PC-3 (cell line): ENCODE data around the gene SCGN. TPM values are rescaled to one million over a fixed set of nuclear protein-coding genes. Genes with fewer than 3 reads are reported as not detected.
A peak's percentile ranks its signal among the peaks of the same experiment; 100 is the strongest.

Experiments
- ATAC-seq: fragments of 200-7000 bp; cut with Tn5 transposase; 2 replicates; pipeline ENCODE4 v1.9.1; 2020; ENCODE audit warnings: mild to moderate bottlenecking, moderate library complexity
- BruUV-seq: library from RNA; stranded (reverse); fragments of 400-500 nt; replicated peaks from 2 replicates; lab custom pipeline; 2021; lab: Mats Ljungman, UMichigan
- CTCF ChIA-PET: fragments of 300-600 bp; sonication (Branson Sonifier 250); formaldehyde crosslinking; loops from one replicate; lab custom pipeline; 2022; ENCODE audit warnings: antibody characterized with exemption; lab: Charles Lee
- POLR2A ChIA-PET: fragments of 300-600 bp; sonication (Branson Sonifier 250); formaldehyde crosslinking; loops from one replicate; lab custom pipeline; 2022; ENCODE audit warnings: antibody characterized with exemption; ENCODE audit not compliant: unreplicated experiment; lab: Charles Lee
- DNase-seq: peaks from one replicate; pipeline ENCODE4 v3.0.0-alpha.2; 2015
- H2AFZ ChIP-seq: fragments of 300-600 bp; sonication (generic); 2 replicates; pipeline ENCODE4 v1.6.0; 2016; ENCODE audit warnings: antibody characterized with exemption, low read length
- H3F3A ChIP-seq: fragments of 300-600 bp; sonication (generic); one replicate; pipeline ENCODE4 v1.6.0; 2017; ENCODE audit warnings: antibody characterized with exemption, low read length, control low read depth, mild to moderate bottlenecking; ENCODE audit not compliant: unreplicated experiment
- H3K27ac ChIP-seq: fragments of 300-600 bp; sonication (generic); 2 replicates; pipeline ENCODE4 v1.5.1; 2016; ENCODE audit warnings: mild to moderate bottlenecking, low read length
- H3K27me3 ChIP-seq: fragments of 300-600 bp; sonication (generic); 2 replicates; pipeline ENCODE4 v1.6.1; 2016; ENCODE audit warnings: low read length, mixed read lengths
- H3K36me3 ChIP-seq: fragments of 300-600 bp; sonication (generic); 2 replicates; pipeline ENCODE4 v1.6.1; 2016; ENCODE audit warnings: low read depth, mixed run types, low read length, mixed read lengths
- H3K4me1 ChIP-seq: fragments of 300-600 bp; sonication (generic); 2 replicates; pipeline ENCODE4 v1.5.1; 2016; ENCODE audit warnings: low read length; ENCODE audit not compliant: insufficient read depth
- H3K4me2 ChIP-seq: fragments of 300-600 bp; sonication (generic); 2 replicates; pipeline ENCODE4 v1.6.0; 2016; ENCODE audit warnings: low read length
- H3K4me3 ChIP-seq: fragments of 300-600 bp; sonication (generic); 2 replicates; pipeline ENCODE4 v1.5.1; 2016; ENCODE audit warnings: mild to moderate bottlenecking, low read length, mixed read lengths
- H3K79me2 ChIP-seq: fragments of 300-600 bp; sonication (generic); 2 replicates; pipeline ENCODE4 v1.6.1; 2017; ENCODE audit warnings: low read length, mixed read lengths
- H3K9ac ChIP-seq: fragments of 300-600 bp; sonication (generic); 2 replicates; pipeline ENCODE4 v1.6.0; 2016; ENCODE audit warnings: mild to moderate bottlenecking, low read length
- H3K9me2 ChIP-seq: fragments of 300-600 bp; sonication (generic); replicated peaks from 2 replicates; pipeline ENCODE4 v1.6.1; 2016; ENCODE audit warnings: mixed run types, low read length, mixed read lengths
- H3K9me3 ChIP-seq: fragments of 300-600 bp; sonication (generic); 2 replicates; pipeline ENCODE4 v1.6.1; 2016; ENCODE audit warnings: low read length, mixed read lengths
- H4K20me1 ChIP-seq: fragments of 300-600 bp; sonication (generic); 2 replicates; pipeline ENCODE4 v1.6.1; 2016; ENCODE audit warnings: low read length, mixed read lengths
- EZH2 ChIP-seq: fragments of 300-600 bp; sonication (generic); IDR thresholded peaks from one replicate; pipeline ENCODE4 v1.6.1; 2017; ENCODE audit warnings: antibody characterized with exemption, mild to moderate bottlenecking, low read length; ENCODE audit not compliant: unreplicated experiment
- EZH2phosphoT487 ChIP-seq: fragments of 300-600 bp; sonication (generic); IDR thresholded peaks from 2 replicates; pipeline ENCODE4 v1.6.1; 2018; ENCODE audit warnings: mild to moderate bottlenecking, antibody characterized with exemption, low read length, borderline replicate concordance
- intact Hi-C: fragments of 100-400 bp; cut with micrococcal nuclease; formaldehyde crosslinking; loops from 2 replicates; pipeline ENCODE4 v1.9.0; 2023
- total RNA-seq: library from RNA; depleted of rRNA; stranded (reverse); fragments of >200 nt; gene quantifications from 2 replicates; pipeline ENCODE4 v1.2.3, GENCODE V29; 2014
- TF ChIP-seq, protein P1 (sequence below): fragments of 300-600 bp; sonication (generic); conservative IDR thresholded peaks from 2 replicates; pipeline ENCODE4 v1.5.1; 2017; ENCODE audit warnings: antibody characterized with exemption, low read depth, mild to moderate bottlenecking, low read length

SCGN gene
- total RNA-seq, 1 experiment from 2014 or later, result not detected

DNA sequence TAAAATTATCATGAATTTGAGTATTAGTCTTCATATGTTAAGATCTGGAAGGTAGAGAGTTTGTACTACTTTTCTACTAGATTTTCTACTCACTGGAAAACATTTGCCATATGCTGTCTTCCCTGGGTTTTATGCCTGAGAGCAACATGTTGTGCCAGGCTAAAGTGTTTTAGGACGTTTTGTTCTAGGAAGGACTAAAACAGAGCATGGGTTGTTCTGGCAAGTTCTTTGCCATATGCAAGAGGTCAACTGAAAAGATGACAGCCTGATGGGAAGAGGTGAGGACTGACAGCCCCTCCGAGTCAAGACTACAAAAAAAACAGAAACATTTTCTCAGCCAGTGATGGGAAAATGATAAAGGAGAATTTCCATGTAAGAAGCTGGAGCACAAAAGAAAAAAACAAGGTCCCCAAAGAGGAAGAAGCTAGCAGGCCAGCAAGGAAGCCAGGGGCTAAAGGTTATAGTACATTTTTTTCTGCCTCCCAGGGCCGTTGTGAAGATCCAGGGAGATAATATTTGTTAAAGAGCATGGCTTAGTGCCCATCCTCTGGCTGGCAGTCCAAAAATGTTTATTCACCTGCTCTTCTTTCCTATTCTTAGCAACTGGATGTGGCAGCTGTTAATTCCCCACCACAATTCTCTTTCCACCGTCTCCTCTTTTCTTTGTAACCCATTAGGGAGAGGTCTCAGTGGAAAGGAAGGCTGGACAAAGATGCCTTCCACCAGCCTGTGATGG lies 7.8 kb downstream of the SCGN start:
- no peak overlapping the region for H3K9ac ChIP-seq
- no peak overlapping the region for H3K4me2 ChIP-seq
- peaks cover 7% of the 10 kb centered on the region; the same call in 1 of the 2 replicates for H3K4me1 ChIP-seq
- H3K27ac ChIP-seq, result no peak overlapping the region
- no peaks in the 10 kb centered on the region for H4K20me1 ChIP-seq
- no peak for DNase-seq
- ChIA-PET POLR2A (no interaction called here), CTCF (no interaction called here)
- BruUV-seq, result no TSS peak
- intact Hi-C loops, result no loop called here
- H3K9me2 ChIP-seq, result no peaks in the 10 kb centered on the region
- TF ChIP-seq, protein P1, sequence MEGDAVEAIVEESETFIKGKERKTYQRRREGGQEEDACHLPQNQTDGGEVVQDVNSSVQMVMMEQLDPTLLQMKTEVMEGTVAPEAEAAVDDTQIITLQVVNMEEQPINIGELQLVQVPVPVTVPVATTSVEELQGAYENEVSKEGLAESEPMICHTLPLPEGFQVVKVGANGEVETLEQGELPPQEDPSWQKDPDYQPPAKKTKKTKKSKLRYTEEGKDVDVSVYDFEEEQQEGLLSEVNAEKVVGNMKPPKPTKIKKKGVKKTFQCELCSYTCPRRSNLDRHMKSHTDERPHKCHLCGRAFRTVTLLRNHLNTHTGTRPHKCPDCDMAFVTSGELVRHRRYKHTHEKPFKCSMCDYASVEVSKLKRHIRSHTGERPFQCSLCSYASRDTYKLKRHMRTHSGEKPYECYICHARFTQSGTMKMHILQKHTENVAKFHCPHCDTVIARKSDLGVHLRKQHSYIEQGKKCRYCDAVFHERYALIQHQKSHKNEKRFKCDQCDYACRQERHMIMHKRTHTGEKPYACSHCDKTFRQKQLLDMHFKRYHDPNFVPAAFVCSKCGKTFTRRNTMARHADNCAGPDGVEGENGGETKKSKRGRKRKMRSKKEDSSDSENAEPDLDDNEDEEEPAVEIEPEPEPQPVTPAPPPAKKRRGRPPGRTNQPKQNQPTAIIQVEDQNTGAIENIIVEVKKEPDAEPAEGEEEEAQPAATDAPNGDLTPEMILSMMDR, result no peak
- TF ChIP-seq EZH2phosphoT487 (no peak), EZH2 (no peak)
- H3K9me3 ChIP-seq, result no peaks in the 10 kb centered on the region
- H3K4me3 ChIP-seq, result no peak overlapping the region
- H3F3A ChIP-seq, result no peaks in the 10 kb centered on the region
- H3K36me3 ChIP-seq, result no peaks in the 10 kb centered on the region
- no peaks in the 10 kb centered on the region for H3K79me2 ChIP-seq
- H3K27me3 ChIP-seq, result peaks cover 30% of the 10 kb centered on the region; the same call in 1 of the 2 replicates
- no peak for ATAC-seq
- H2AFZ ChIP-seq, result no peak overlapping the region

DNA sequence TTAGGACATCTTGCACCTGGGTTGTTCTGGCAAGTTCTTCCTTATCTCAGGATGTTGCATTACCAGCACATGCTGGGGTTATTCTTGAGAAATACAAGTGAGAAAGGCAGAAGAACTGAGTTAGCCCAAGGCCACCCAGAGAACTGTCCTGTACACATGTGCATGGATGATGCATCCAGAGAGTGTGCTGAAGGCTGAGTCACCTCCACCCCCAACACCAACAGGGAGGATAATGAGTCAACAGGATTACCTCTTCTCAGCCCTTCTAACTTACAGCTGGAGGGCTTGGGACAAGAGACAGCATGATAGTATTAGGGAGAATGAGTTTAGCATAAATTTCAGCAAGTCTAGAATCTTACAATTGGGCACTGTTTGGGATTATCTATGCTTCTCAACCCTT lies 8.5 kb downstream of the SCGN start:
- Histone ChIP-seq H2AFZ (no peak overlapping the region), H3K27ac (no peak overlapping the region), H3K27me3 (peaks cover 30% of the 10 kb centered on the region; the same call in 1 of the 2 replicates), H3K79me2 (no peaks in the 10 kb centered on the region), H3K9me2 (no peaks in the 10 kb centered on the region), H3K9ac (no peak overlapping the region), H3K4me2 (no peak overlapping the region), H3K36me3 (no peaks in the 10 kb centered on the region), H3K9me3 (no peaks in the 10 kb centered on the region), H4K20me1 (no peaks in the 10 kb centered on the region), H3F3A (no peaks in the 10 kb centered on the region), H3K4me3 (no peak overlapping the region), H3K4me1 (peaks cover 7% of the 10 kb centered on the region; the same call in 1 of the 2 replicates)
- ChIA-PET CTCF (no interaction called here), POLR2A (no interaction called here)
- ATAC-seq (peak; percentile 100), DNase-seq (peak; percentile 82)
- BruUV-seq, result no TSS peak
- intact Hi-C loops, result no loop called here
- no peak for TF ChIP-seq EZH2phosphoT487
- TF ChIP-seq EZH2, result no peak
- TF ChIP-seq, protein P1, result no peak

- no TSS peak for BruUV-seq
- ChIA-PET CTCF (no interaction called here), POLR2A (no interaction called here)
- Histone ChIP-seq H3K9me2 (no peaks in the 10 kb centered on the region), H3K36me3 (no peaks in the 10 kb centered on the region), H2AFZ (no peak overlapping the region), H3K4me3 (no peak overlapping the region), H3F3A (no peaks in the 10 kb centered on the region), H3K9me3 (no peaks in the 10 kb centered on the region), H3K79me2 (no peaks in the 10 kb centered on the region), H3K27ac (no peak overlapping the region), H3K4me1 (peaks cover 7% of the 10 kb centered on the region; the same call in 1 of the 2 replicates), H3K4me2 (no peak overlapping the region), H3K9ac (no peak overlapping the region), H3K27me3 (peaks cover 30% of the 10 kb centered on the region; the same call in 1 of the 2 replicates), H4K20me1 (no peaks in the 10 kb centered on the region)
- DNase-seq (no peak), ATAC-seq (no peak)
- TF ChIP-seq EZH2 (no peak), EZH2phosphoT487 (no peak)
- TF ChIP-seq, protein P1, result no peak
- intact Hi-C loops, result no loop called here
Measured at GRCh38 chr6:25661129-25661779, 9.2 kb downstream of the SCGN start.
